H1 (cell line): ENCODE data around the gene LHPP. TPM values are rescaled to one million over a fixed set of nuclear protein-coding genes. Genes with fewer than 3 reads are reported as not detected.

Experiments
- CHD1 ChIP-seq: IDR thresholded peaks from 2 replicates; pipeline ENCODE4 v1.6.1; 2012; ENCODE audit warnings: low read depth, low read length, improper control_type of control experiment
- polyA plus RNA-seq, 7 experiments: library from polyadenylated mRNA; depleted of rRNA in 3 of 7; stranded (reverse) in 5 of 7; unstranded in 2 of 7; fragments of >200 nt in 5 of 7; fragments of 200-250 nt in 2 of 7; gene quantifications; 1 replicate in 5 of 7; 2 replicates in 1 of 7; 4 replicates in 1 of 7; pipeline versions ENCODE4 v1.2.1 to v1.2.3, GENCODE V29; 2011 to 2013; ENCODE audit warnings: missing spikeins in 2 of 7, mixed read lengths in 2 of 7
- total RNA-seq: library from RNA; stranded (reverse); fragmentation: NEBNext Ultra II Directional; extraction: Animal tissue kit (Norgen Biotek cat#: 25700); gene quantifications from 2 replicates; pipeline ENCODE4 v1.2.1, GENCODE V29; 2021

LHPP gene
- total and polyA plus RNA-seq, 2 of the 8 experiments (the other 6 are each of a cell fraction or from before 2014, with no cell fraction given) = 26.0 to 45.0 TPM

- no peak for TF ChIP-seq CHD1
Observed at GRCh38 chr10:124486635-124487034, 25.0 kb downstream of the LHPP start (continued).
